AML-193 (cell line): Measurements from ENCODE around the gene DTNA.

Experiments
- DNase-seq, 2 experiments: peaks; one replicate each; lab custom pipeline; 2025; lab: John Stamatoyannopoulos, UW

DTNA gene

DNA sequence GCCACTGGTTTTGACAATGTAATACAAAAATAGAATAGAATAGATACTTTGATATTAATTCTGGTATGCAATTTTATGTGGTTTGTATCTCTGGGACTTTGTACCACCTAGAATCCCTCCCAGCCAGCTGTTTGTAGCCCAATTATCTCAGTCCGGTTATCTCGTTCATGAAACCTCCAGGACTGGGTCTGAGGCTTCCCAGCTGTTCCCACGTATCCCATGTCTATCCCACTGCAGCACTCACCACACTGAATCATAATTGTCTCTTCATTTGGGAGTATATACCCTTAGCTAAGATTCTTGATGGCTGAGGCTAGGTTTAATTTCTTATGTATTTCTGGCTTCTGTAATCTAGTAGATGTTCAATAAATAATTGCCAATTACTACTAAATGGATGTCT lies 226.7 kb downstream of the DTNA start:
- DNase-seq: no peak

GRCh38 chr18:34938090-34938489 lies 228.0 kb downstream of the DTNA start:
- DNase-seq: no peak
